Esophagus muscularis mucosa (tissue), 4 donors: ENCODE results near the gene ORAI3. TPM values are rescaled to one million over a fixed set of nuclear protein-coding genes. Genes with fewer than 3 reads are reported as not detected.

Experiments
- DNase-seq: peaks from one replicate; pipeline ENCODE4 v3.0.0-alpha.2; 2017; ENCODE audit errors: extremely low spot score
- H3K27ac ChIP-seq, 4 donors: fragments of 200-600 bp; sonication (generic); replicated peaks in 1 of 4; 1 replicate in 3 of 4; 2 replicates in 1 of 4; pipeline ENCODE4 v1.5.1; 2016 to 2019; ENCODE audit warnings: mild to moderate bottlenecking in 1 of 4
- H3K27me3 ChIP-seq, 4 donors: fragments of 200-600 bp; sonication (generic); one replicate each; pipeline versions ENCODE4 v1.5.1 to v1.6.0; 2016 to 2019
- H3K36me3 ChIP-seq, 4 donors: fragments of 200-600 bp; sonication (generic); one replicate each; pipeline ENCODE4 v1.5.1; 2016 to 2019
- H3K4me1 ChIP-seq, 4 donors: fragments of 200-600 bp; sonication (generic); one replicate each; pipeline ENCODE4 v1.5.1; 2016 to 2019
- H3K4me3 ChIP-seq, 4 donors: fragments of 200-600 bp; sonication (generic); 1 replicate in 2 of 4; 2 replicates in 2 of 4; pipeline ENCODE4 v1.5.1; 2016 to 2019; ENCODE audit warnings: mild to moderate bottlenecking in 4 of 4, moderate library complexity in 1 of 4
- H3K9me3 ChIP-seq, 4 donors: fragments of 200-600 bp; sonication (generic); 1 replicate in 3 of 4; 2 replicates in 1 of 4; pipeline ENCODE4 v1.5.1; 2016 to 2019
- EP300 ChIP-seq: sonication (generic); formaldehyde crosslinking; IDR thresholded peaks from one replicate; pipeline ENCODE4 v1.6.1; 2017; ENCODE audit warnings: antibody characterized with exemption
- POLR2A ChIP-seq: fragments of 450-650 bp; IDR thresholded peaks from one replicate; pipeline ENCODE4 v1.6.1; 2017; ENCODE audit warnings: antibody characterized with exemption, moderate library complexity, mild to moderate bottlenecking, low read depth
- POLR2AphosphoS5 ChIP-seq, 2 donors: sonication (generic); formaldehyde crosslinking; IDR thresholded peaks; one replicate each; pipeline ENCODE4 v1.6.1; 2017; ENCODE audit warnings: antibody characterized with exemption in 2 of 2
- WGBS: methylation state at CpG from one replicate; pipeline ENCODE4 v1.1.5; 2018; 5-methylcytosine and 5-hydroxymethylcytosine counted together
- intact Hi-C: fragments of 100-400 bp; cut with DNase I; formaldehyde crosslinking; loops from one replicate; pipeline ENCODE4 v1.15.1; 2023
- total RNA-seq, 4 donors: library from RNA; depleted of rRNA; stranded (reverse); fragments of >200 nt; gene quantifications; one replicate each; pipeline versions ENCODE4 v1.1.0 to v1.2.1, GENCODE V29; 2016
- TF ChIP-seq, protein P1 (sequence below), 3 experiments: fragments of 200-600 bp in 2 of 3; fragments of 450-650 bp in 1 of 3; sonication (generic) in 2 of 3; IDR thresholded peaks; one replicate each; pipeline ENCODE4 v1.5.1; 2017 to 2019; ENCODE audit warnings: antibody characterized with exemption in 3 of 3, mild to moderate bottlenecking in 2 of 3, moderate library complexity in 1 of 3

Gene ORAI3
- total RNA-seq, 4 donors from 2014 or later = 33.0 to 56.5 (median 45.8) TPM

DNA sequence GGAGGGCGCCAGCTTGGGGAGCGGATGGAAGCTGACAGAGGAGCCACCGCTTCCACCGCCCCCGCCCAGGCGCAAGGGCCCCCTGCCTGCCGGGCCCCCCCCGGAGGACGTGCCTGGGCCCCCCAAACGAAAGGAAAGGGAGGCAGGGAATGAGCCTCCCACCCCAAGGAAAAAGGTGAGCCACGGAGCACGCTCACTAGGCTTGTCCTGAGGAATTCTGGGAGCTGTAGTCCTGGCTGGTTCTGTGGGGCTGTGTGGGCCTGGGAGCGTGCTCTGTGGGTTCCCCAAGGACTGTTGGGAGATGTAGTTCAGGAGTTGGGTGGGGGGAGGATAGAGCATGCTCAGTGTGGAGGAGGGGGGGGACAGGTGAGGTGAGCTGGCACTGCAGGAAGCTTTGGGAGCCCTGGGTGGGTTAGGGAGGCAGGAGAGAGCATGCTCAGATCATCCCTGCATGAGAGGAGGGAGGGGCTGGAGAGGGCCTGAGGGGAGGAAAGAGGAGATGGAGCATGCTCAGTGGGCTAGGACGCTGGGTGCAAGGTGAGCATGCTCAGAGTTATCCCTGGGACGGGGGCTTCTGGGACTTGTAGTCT is 21.0 kb upstream of the ORAI3 start:
- peaks cover 19 to 47% (median 33%) of the 10 kb centered on the region in 4 donors for H3K4me1 ChIP-seq
- H3K9me3 ChIP-seq = no peaks in the 10 kb centered on the region
- H3K4me3 ChIP-seq = peak overlapping the region in 1 of 4 donors; percentile 5
- H3K27me3 ChIP-seq = no peaks in the 10 kb centered on the region
- DNase-seq = no peak
- intact Hi-C loops = no loop called here
- peak overlapping the region; percentile 4 to 51 (median 29) for H3K27ac ChIP-seq
- peaks cover 19 to 72% (median 42%) of the 10 kb centered on the region in 4 donors for H3K36me3 ChIP-seq
- TF ChIP-seq, protein P1, sequence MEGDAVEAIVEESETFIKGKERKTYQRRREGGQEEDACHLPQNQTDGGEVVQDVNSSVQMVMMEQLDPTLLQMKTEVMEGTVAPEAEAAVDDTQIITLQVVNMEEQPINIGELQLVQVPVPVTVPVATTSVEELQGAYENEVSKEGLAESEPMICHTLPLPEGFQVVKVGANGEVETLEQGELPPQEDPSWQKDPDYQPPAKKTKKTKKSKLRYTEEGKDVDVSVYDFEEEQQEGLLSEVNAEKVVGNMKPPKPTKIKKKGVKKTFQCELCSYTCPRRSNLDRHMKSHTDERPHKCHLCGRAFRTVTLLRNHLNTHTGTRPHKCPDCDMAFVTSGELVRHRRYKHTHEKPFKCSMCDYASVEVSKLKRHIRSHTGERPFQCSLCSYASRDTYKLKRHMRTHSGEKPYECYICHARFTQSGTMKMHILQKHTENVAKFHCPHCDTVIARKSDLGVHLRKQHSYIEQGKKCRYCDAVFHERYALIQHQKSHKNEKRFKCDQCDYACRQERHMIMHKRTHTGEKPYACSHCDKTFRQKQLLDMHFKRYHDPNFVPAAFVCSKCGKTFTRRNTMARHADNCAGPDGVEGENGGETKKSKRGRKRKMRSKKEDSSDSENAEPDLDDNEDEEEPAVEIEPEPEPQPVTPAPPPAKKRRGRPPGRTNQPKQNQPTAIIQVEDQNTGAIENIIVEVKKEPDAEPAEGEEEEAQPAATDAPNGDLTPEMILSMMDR (IDR thresholded peaks at IDR 0.05) = no peak
- TF ChIP-seq POLR2AphosphoS5 (IDR thresholded peaks at IDR 0.05) = peak in 1 of 2 donors; percentile 14
- 30% methylated on average over 6 of the region's 15 CpGs for WGBS

- Histone ChIP-seq H3K27me3 (no peaks in the 10 kb centered on the region), H3K27ac (no peak overlapping the region), H3K4me1 (peaks cover 19 to 47% (median 33%) of the 10 kb centered on the region in 4 donors), H3K9me3 (no peaks in the 10 kb centered on the region), H3K4me3 (no peak overlapping the region), H3K36me3 (peaks cover 20 to 77% (median 45%) of the 10 kb centered on the region in 4 donors)
- 75% methylated on average over 10 of the region's 11 CpGs for WGBS
- intact Hi-C loops = no loop called here
- DNase-seq = no peak
- TF ChIP-seq, protein P1 (IDR thresholded peaks at IDR 0.05) = no peak
- no peak for TF ChIP-seq POLR2AphosphoS5 (IDR thresholded peaks at IDR 0.05)
- TF ChIP-seq EP300 = no peak
- TF ChIP-seq POLR2A = no peak
These were observed 20.5 kb upstream of the ORAI3 start for GRCh38 chr16:30928390-30928789.

- TF ChIP-seq EP300 (no peak), POLR2AphosphoS5 (IDR thresholded peaks at IDR 0.05) (no peak), POLR2A (no peak)
- TF ChIP-seq, protein P1 (IDR thresholded peaks at IDR 0.05) = no peak
- H3K4me3 ChIP-seq = no peak overlapping the region
- H3K9me3 ChIP-seq = no peaks in the 10 kb centered on the region
- no peak for DNase-seq
- intact Hi-C loops = no loop called here
- peaks cover 20 to 85% (median 49%) of the 10 kb centered on the region in 4 donors for H3K36me3 ChIP-seq
- peaks cover 19 to 40% (median 27%) of the 10 kb centered on the region in 4 donors for H3K4me1 ChIP-seq
- 100% methylated on average over 2 of the region's 7 CpGs for WGBS
- no peaks in the 10 kb centered on the region for H3K27me3 ChIP-seq
- no peak overlapping the region for H3K27ac ChIP-seq
These were observed 19.7 kb upstream of the ORAI3 start for GRCh38 chr16:30929167-30929566.

- H3K4me1 ChIP-seq = peaks cover 11 to 36% (median 17%) of the 10 kb centered on the region in 4 donors
- no peak overlapping the region for H3K27ac ChIP-seq
- peaks cover 20 to 85% (median 50%) of the 10 kb centered on the region in 4 donors for H3K36me3 ChIP-seq
- H3K9me3 ChIP-seq = no peaks in the 10 kb centered on the region
- WGBS = 93% methylated on average over 35 of the region's 35 CpGs
- TF ChIP-seq EP300 (no peak), POLR2AphosphoS5 (IDR thresholded peaks at IDR 0.05) (no peak), POLR2A (no peak)
- TF ChIP-seq, protein P1 (IDR thresholded peaks at IDR 0.05) = no peak
- DNase-seq = no peak
- no peaks in the 10 kb centered on the region for H3K27me3 ChIP-seq
- intact Hi-C loops = no loop called here
- H3K4me3 ChIP-seq = no peak overlapping the region
These were observed 18.7 kb upstream of the ORAI3 start for GRCh38 chr16:30930160-30930571.
